Embryonic facial prominence (tissue), 1 donor: ENCODE data around the gene HPSE.

Experiments used
- DNase-seq: peaks from one replicate; pipeline ENCODE4 v3.0.0-alpha.2; 2016; ENCODE audit errors: extremely low spot score

Gene HPSE

DNA sequence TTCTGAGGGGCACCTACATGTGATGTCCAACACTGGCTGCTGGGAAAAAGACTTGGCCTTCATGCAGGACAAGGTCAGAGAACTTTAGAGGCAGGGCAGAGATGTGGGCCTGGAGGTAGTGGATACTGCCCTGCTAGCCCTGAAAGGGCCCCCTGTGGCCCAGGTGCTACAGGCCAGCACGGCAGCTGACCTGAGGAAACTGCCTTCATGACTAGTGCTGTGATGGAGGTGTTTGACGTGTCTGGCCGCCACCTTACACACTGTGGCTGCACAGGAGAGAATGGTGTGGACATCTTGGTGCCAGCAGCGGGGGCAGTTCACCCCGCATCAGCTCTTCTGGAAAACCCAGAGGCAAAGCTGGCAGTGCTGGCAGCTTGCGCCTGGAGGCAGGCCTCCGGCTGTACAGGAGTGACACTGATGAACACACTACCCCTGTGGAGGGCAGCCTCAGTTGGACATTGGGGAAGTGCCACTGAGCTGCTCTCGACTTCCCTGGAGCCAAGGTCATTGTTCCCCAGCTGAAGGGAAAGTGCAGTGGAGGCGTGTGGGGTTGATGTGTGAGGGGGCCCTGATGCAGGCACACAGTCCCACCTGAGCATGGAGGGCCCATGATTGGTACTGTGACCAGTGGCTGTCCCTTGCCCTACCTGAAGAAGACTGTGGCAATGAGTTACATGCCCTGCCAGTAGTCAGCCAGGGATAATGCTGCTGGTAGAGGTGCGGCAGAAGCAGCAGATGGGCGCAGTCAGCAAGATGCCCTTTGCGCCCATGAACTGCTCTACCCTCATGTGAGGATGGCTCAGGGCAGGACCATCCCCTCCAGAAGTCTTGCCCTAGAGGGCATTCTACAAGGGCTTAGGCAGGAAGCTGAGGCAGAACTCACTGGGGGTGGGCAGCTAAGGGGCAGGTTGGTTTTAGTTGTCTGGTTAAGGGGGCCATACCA is 87.0 kb downstream of the HPSE start:
- no peak for DNase-seq
